Measurements from ENCODE around the gene PPM1M.

PPM1M gene

GRCh38 chr3:52216585-52217408 is 28.8 kb upstream of the PPM1M start:
- DNase-seq: no peak

GRCh38 chr3:52217409-52217805 is 28.2 kb upstream of the PPM1M start:
- DNase-seq: no peak

- no peak for DNase-seq
Observed at GRCh38 chr3:52218026-52218425, 27.5 kb upstream of the PPM1M start.

GRCh38 chr3:52218454-52218853 is 27.1 kb upstream of the PPM1M start:
- DNase-seq: no peak

- no peak for DNase-seq
Observed at GRCh38 chr3:52218937-52219650, 26.5 kb upstream of the PPM1M start.

GRCh38 chr3:52220380-52221026 is 25.1 kb upstream of the PPM1M start:
- peak; percentile 51 for DNase-seq

GRCh38 chr3:52221141-52221562 is 24.4 kb upstream of the PPM1M start:
- DNase-seq: no peak

GRCh38 chr3:52221563-52222318 is 23.8 kb upstream of the PPM1M start:
- no peak for DNase-seq

- no peak for DNase-seq
Observed at GRCh38 chr3:52222319-52223221, 23.0 kb upstream of the PPM1M start.

GRCh38 chr3:52223449-52224408 is 21.8 kb upstream of the PPM1M start:
- DNase-seq: no peak

GRCh38 chr3:52225452-52226228 is 19.9 kb upstream of the PPM1M start, which contains the start of gene TLR9:
Gene TLR9 (minus strand): TSS chr3:52225645. CDS start chr3:52225529, 116 bp downstream.
- no peak for DNase-seq

GRCh38 chr3:52226229-52226817 is 19.2 kb upstream of the PPM1M start:
- no peak for DNase-seq

GRCh38 chr3:52227117-52227516 is 18.4 kb upstream of the PPM1M start:
- DNase-seq: no peak

- no peak for DNase-seq
Observed at GRCh38 chr3:52227766-52228165, 17.8 kb upstream of the PPM1M start.

- no peak for DNase-seq
Observed at GRCh38 chr3:52228266-52228665, 17.3 kb upstream of the PPM1M start.

- no peak for DNase-seq
Observed at GRCh38 chr3:52228751-52229291, 16.7 kb upstream of the PPM1M start.

- no peak for DNase-seq
Observed at GRCh38 chr3:52229656-52230055, 15.9 kb upstream of the PPM1M start.

GRCh38 chr3:52230461-52230860 is 15.1 kb upstream of the PPM1M start:
- DNase-seq: no peak

GRCh38 chr3:52230889-52231499 is 14.6 kb upstream of the PPM1M start:
- DNase-seq: no peak

All from NCI-H2107 (cell line).